Stimulated activated CD4-positive, alpha-beta T cell treated with anti-CD3 and anti-CD28 coated beads, TNF-alpha, amount 100 ng/mL, for 1 hour (primary cell): ENCODE results near the gene ZNF627.
"Not testable (repeated sequence)": the region's sequence is repeated elsewhere in the genome, so short reads cannot be mapped to it uniquely, and the experiment has no call there.

Source experiments
- DNase-seq, 3 donors: peaks; one replicate each; pipeline ENCODE4 v3.0.0-alpha.2; 2020; ENCODE audit warnings: low read depth in 3 of 3, low spot score in 1 of 3

The ZNF627 gene

GRCh38 chr19:11597202-11598102 lies at the start of gene ZNF627:
TSS of gene ZNF627 (plus strand) at chr19:11597483. CDS start at chr19:11597628, 145 bp downstream.
- peak; percentile 85 to 93 (median 93) for DNase-seq

- DNase-seq = no peak
These were observed 49.2 kb upstream of the ZNF627 start for GRCh38 chr19:11547929-11548700.

- no peak for DNase-seq
These were observed 47.8 kb upstream of the ZNF627 start for GRCh38 chr19:11549386-11549953.

- no peak for DNase-seq
These were observed 47.0 kb upstream of the ZNF627 start for GRCh38 chr19:11550265-11550664.

- no peak for DNase-seq
These were observed 45.6 kb upstream of the ZNF627 start for GRCh38 chr19:11551603-11552235.

- no peak for DNase-seq
These were observed 44.5 kb upstream of the ZNF627 start for GRCh38 chr19:11552666-11553372.

GRCh38 chr19:11554160-11554559 lies 43.1 kb upstream of the ZNF627 start:
- no peak for DNase-seq

GRCh38 chr19:11555246-11555645 lies 42.0 kb upstream of the ZNF627 start:
- no peak for DNase-seq

- DNase-seq = no peak
These were observed 40.5 kb upstream of the ZNF627 start for GRCh38 chr19:11556634-11557420.

GRCh38 chr19:11558881-11559828 lies 38.1 kb upstream of the ZNF627 start, which contains the start of gene ELOF1:
TSS of gene ELOF1 (minus strand) at chr19:11559230. CDS start at chr19:11554347, 4,883 bp downstream.
- peak; percentile 89 to 94 (median 92) for DNase-seq

GRCh38 chr19:11560404-11561051 lies 36.8 kb upstream of the ZNF627 start:
- DNase-seq = no peak

GRCh38 chr19:11563532-11563931 lies 33.8 kb upstream of the ZNF627 start:
- DNase-seq = no peak

GRCh38 chr19:11564082-11564807 lies 33.0 kb upstream of the ZNF627 start:
- DNase-seq = not testable (repeated sequence)

- DNase-seq = not testable (repeated sequence)
These were observed 31.7 kb upstream of the ZNF627 start for GRCh38 chr19:11565649-11565980.

- DNase-seq = no peak
These were observed 31.1 kb upstream of the ZNF627 start for GRCh38 chr19:11566164-11566563.

- DNase-seq = no peak
These were observed 27.2 kb upstream of the ZNF627 start for GRCh38 chr19:11570039-11570462.

GRCh38 chr19:11573354-11573753 lies 23.9 kb upstream of the ZNF627 start:
- not testable (repeated sequence) for DNase-seq
